A673 (cell line): ENCODE measurements around the gene OGDH. TPM values are rescaled to one million over a fixed set of nuclear protein-coding genes. Genes with fewer than 3 reads are reported as not detected.

ENCODE experiments used
- BruUV-seq: library from RNA; stranded (reverse); fragments of 400-500 nt; replicated peaks from 2 replicates; lab custom pipeline; 2021; lab: Mats Ljungman, UMichigan
- CTCF ChIA-PET: fragments of 300-600 bp; sonication (Branson Sonifier 250); formaldehyde crosslinking; loops from one replicate; lab custom pipeline; 2022; ENCODE audit warnings: antibody characterized with exemption; lab: Charles Lee
- POLR2A ChIA-PET: fragments of 300-600 bp; sonication (Branson Sonifier 250); formaldehyde crosslinking; loops from one replicate; lab custom pipeline; 2022; ENCODE audit warnings: antibody characterized with exemption; ENCODE audit not compliant: low non-redundant PET; lab: Charles Lee
- DNase-seq: peaks from one replicate; pipeline ENCODE4 v3.0.0-alpha.2; 2015; ENCODE audit warnings: low spot score
- H3K27ac ChIP-seq: fragments of 200-600 bp; sonication (generic); 2 replicates; pipeline ENCODE4 v1.5.1; 2016; ENCODE audit warnings: mixed run types, low read depth, mild to moderate bottlenecking, mixed read lengths, antibody characterized with exemption, low read length; ENCODE audit not compliant: poor library complexity, severe bottlenecking
- H3K27me3 ChIP-seq: fragments of 200-600 bp; sonication (generic); replicated peaks from 2 replicates; pipeline ENCODE4 v1.6.1; 2017; ENCODE audit warnings: mixed run types, low read depth, mild to moderate bottlenecking, mixed read lengths, antibody characterized with exemption, low read length; ENCODE audit not compliant: insufficient read depth, poor library complexity
- H3K36me3 ChIP-seq: fragments of 200-600 bp; sonication (generic); 2 replicates; pipeline ENCODE4 v1.6.1; 2016; ENCODE audit warnings: mixed run types, mild to moderate bottlenecking, mixed read lengths, antibody characterized with exemption, low read length; ENCODE audit not compliant: insufficient read depth, poor library complexity, severe bottlenecking
- H3K4me1 ChIP-seq: fragments of 200-600 bp; sonication (generic); 2 replicates; pipeline ENCODE4 v1.6.1; 2017; ENCODE audit warnings: mixed run types, mild to moderate bottlenecking, mixed read lengths, antibody characterized with exemption, low read length; ENCODE audit not compliant: insufficient read depth, poor library complexity, severe bottlenecking
- H3K4me3 ChIP-seq: fragments of 200-600 bp; sonication (generic); 2 replicates; pipeline ENCODE4 v1.5.1; 2016; ENCODE audit warnings: low read depth, mixed run types, mild to moderate bottlenecking, mixed read lengths, low read length; ENCODE audit not compliant: poor library complexity, severe bottlenecking
- H3K9me3 ChIP-seq: fragments of 200-600 bp; sonication (generic); 2 replicates; pipeline ENCODE4 v1.6.1; 2016; ENCODE audit warnings: mixed run types, low read depth, mild to moderate bottlenecking, mixed read lengths, antibody characterized with exemption, low read length; ENCODE audit not compliant: poor library complexity, severe bottlenecking
- EZH2 ChIP-seq: fragments of 200-600 bp; sonication (generic); IDR thresholded peaks from 2 replicates; pipeline ENCODE4 v1.6.1; 2017; ENCODE audit warnings: borderline replicate concordance, low read depth, mild to moderate bottlenecking, mixed read lengths, antibody characterized with exemption, low read length; ENCODE audit not compliant: poor library complexity, severe bottlenecking
- intact Hi-C: fragments of 100-400 bp; cut with micrococcal nuclease; formaldehyde crosslinking; loops from one replicate; pipeline ENCODE4 v1.10.0; 2022; ENCODE audit not compliant: unreplicated experiment
- total RNA-seq: library from RNA; stranded (reverse); gene quantifications from 2 replicates; pipeline ENCODE4 v1.2.3, GENCODE V29; 2021
- TF ChIP-seq, protein P1 (sequence below): fragments of 300-800, 200-600 bp; sonication (generic); conservative IDR thresholded peaks from 2 replicates; pipeline ENCODE4 v1.5.1; 2017; ENCODE audit warnings: low read depth, mild to moderate bottlenecking, antibody characterized with exemption, low read length, moderate library complexity, mixed read lengths

The OGDH gene
- total RNA-seq, 1 experiment from 2014 or later, result 111 TPM

DNA sequence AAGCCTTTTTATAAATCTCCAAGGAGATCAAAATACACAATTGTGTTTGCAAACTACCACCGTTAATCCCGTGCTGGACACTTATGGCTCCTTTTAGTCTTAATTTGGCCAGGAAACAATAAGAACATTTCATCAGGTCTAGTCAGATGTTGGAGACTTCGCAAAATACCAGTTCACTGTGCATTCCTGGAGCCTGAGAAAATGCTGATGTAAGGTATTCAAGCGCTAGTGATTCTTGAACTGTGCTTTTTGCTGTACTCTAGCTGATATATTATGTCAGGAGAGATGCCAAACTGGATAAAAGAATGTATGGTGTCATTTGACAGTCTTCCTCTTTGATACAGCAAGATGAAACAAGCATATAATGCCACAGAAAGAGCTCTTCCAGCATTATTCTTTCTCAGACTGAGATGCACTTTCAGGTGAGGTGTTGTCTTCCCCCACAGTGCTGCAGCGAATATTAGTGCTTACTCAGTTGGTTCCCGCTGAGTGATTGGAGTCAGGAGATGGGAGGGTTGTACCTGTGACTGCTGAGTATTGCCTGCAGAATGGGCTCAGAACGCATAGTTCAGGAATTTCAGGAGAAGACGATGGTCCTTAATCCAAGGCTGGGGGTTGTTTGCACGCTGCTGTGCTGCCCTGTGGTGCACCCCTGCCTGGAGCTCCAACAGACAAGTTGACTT, 59.2 kb downstream of the OGDH start:
- TF ChIP-seq EZH2, result no peak
- TF ChIP-seq, protein P1, sequence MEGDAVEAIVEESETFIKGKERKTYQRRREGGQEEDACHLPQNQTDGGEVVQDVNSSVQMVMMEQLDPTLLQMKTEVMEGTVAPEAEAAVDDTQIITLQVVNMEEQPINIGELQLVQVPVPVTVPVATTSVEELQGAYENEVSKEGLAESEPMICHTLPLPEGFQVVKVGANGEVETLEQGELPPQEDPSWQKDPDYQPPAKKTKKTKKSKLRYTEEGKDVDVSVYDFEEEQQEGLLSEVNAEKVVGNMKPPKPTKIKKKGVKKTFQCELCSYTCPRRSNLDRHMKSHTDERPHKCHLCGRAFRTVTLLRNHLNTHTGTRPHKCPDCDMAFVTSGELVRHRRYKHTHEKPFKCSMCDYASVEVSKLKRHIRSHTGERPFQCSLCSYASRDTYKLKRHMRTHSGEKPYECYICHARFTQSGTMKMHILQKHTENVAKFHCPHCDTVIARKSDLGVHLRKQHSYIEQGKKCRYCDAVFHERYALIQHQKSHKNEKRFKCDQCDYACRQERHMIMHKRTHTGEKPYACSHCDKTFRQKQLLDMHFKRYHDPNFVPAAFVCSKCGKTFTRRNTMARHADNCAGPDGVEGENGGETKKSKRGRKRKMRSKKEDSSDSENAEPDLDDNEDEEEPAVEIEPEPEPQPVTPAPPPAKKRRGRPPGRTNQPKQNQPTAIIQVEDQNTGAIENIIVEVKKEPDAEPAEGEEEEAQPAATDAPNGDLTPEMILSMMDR, result no peak
- Histone ChIP-seq H3K4me3 (no peak overlapping the region), H3K4me1 (no peaks in the 10 kb centered on the region), H3K27ac (no peak overlapping the region), H3K9me3 (peaks cover 5% of the 10 kb centered on the region), H3K27me3 (no peaks in the 10 kb centered on the region), H3K36me3 (peaks cover 24% of the 10 kb centered on the region)
- DNase-seq, result no peak
- no TSS peak for BruUV-seq
- intact Hi-C loops, result no loop called here
- ChIA-PET POLR2A (no interaction called here), CTCF (no interaction called here)

DNA sequence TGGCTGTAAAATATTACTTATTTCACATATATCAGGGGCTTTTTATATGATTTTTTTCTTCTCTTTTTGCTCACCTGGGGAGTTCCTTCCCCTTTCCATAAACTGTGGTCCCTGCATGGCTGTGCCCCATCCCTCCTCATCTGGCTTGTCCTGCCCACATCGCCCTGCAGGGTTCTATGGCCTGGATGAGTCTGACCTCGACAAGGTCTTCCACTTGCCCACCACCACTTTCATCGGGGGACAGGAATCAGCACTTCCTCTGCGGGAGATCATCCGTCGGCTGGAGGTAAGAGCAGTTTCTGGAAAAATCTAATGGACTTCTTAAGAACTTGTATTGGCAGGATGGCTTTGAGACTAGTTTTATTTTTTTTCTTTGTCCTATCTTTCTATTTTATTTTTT, 60.1 kb downstream of the OGDH start:
- intact Hi-C loops, result no loop called here
- no peak overlapping the region for H3K4me3 ChIP-seq
- no peak overlapping the region for H3K27ac ChIP-seq
- peaks cover 15% of the 10 kb centered on the region for H3K36me3 ChIP-seq
- no peaks in the 10 kb centered on the region for H3K9me3 ChIP-seq
- no peaks in the 10 kb centered on the region for H3K27me3 ChIP-seq
- no peak for DNase-seq
- BruUV-seq, result no TSS peak
- ChIA-PET CTCF (no interaction called here), POLR2A (no interaction called here)
- TF ChIP-seq EZH2, result no peak
- TF ChIP-seq, protein P1, result no peak
- H3K4me1 ChIP-seq, result no peaks in the 10 kb centered on the region

DNA sequence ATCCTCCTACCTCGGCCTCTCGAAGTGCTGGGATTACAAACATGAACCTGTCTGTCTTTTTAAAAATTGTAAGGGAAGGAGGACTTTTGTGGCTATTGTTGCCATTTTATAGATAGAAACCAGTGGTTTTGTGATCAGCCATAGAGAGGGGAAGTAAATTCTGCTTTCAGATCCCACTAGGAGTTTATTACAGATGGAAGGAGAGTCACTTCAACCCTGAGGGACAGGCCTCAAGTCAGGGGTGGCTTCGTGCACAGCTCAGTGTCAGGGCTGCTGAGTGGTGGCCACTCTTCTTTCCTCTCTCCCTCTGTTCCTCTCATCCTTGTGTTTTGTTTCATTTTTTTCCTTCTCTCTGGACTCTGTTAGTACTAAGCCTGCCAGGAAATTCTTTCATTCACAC, 60.8 kb downstream of the OGDH start:
- Histone ChIP-seq H3K4me1 (no peaks in the 10 kb centered on the region), H3K4me3 (no peak overlapping the region), H3K27ac (no peak overlapping the region), H3K27me3 (no peaks in the 10 kb centered on the region), H3K9me3 (no peaks in the 10 kb centered on the region), H3K36me3 (peaks cover 15% of the 10 kb centered on the region)
- ChIA-PET POLR2A (no interaction called here), CTCF (no interaction called here)
- intact Hi-C loops, result no loop called here
- TF ChIP-seq EZH2, result no peak
- TF ChIP-seq, protein P1, result no peak
- BruUV-seq, result no TSS peak
- no peak for DNase-seq
